HG02884 (cell line): ENCODE results near the gene IKZF2.

ENCODE experiments used
- ATAC-seq: cut with Tn5 transposase; IDR thresholded peaks from one replicate; pipeline ENCODE4 v1.9.1; 2021; ENCODE audit warnings: mild to moderate bottlenecking, moderate library complexity; ENCODE audit not compliant: unreplicated experiment

The IKZF2 gene

GRCh38 chr2:213010106-213010779 lies 141.2 kb downstream of the IKZF2 start:
- peak; percentile 68 for ATAC-seq

- no peak for ATAC-seq
These were observed 144.0 kb downstream of the IKZF2 start for GRCh38 chr2:213007290-213007838.

GRCh38 chr2:213004197-213004821 lies 147.1 kb downstream of the IKZF2 start:
- no peak for ATAC-seq

- peak; percentile 39 for ATAC-seq
These were observed 149.0 kb downstream of the IKZF2 start for GRCh38 chr2:213002383-213002782.

- no peak for ATAC-seq
These were observed 150.0 kb downstream of the IKZF2 start for GRCh38 chr2:213001297-213001910.

- no peak for ATAC-seq
These were observed 152.6 kb downstream of the IKZF2 start for GRCh38 chr2:212998626-212999359.

GRCh38 chr2:212997526-212998020 lies 153.8 kb downstream of the IKZF2 start:
- no peak for ATAC-seq

- ATAC-seq: no peak
These were observed 155.5 kb downstream of the IKZF2 start for GRCh38 chr2:212995920-212996319.

GRCh38 chr2:212994976-212995375 lies 156.4 kb downstream of the IKZF2 start:
- ATAC-seq: no peak

- peak; percentile 84 for ATAC-seq
These were observed 160.3 kb downstream of the IKZF2 start for GRCh38 chr2:212991120-212991519.

GRCh38 chr2:212990697-212991096 lies 160.7 kb downstream of the IKZF2 start:
- peak; percentile 65 for ATAC-seq

GRCh38 chr2:212987492-212987891 lies 163.9 kb downstream of the IKZF2 start:
- ATAC-seq: no peak

- no peak for ATAC-seq
These were observed 167.3 kb downstream of the IKZF2 start for GRCh38 chr2:212984129-212984528.

GRCh38 chr2:212979799-212980198 lies 171.6 kb downstream of the IKZF2 start:
- no peak for ATAC-seq

- ATAC-seq: no peak
These were observed 172.3 kb downstream of the IKZF2 start for GRCh38 chr2:212979046-212979612.

- no peak for ATAC-seq
These were observed 174.3 kb downstream of the IKZF2 start for GRCh38 chr2:212977152-212977551.

- no peak for ATAC-seq
These were observed 176.1 kb downstream of the IKZF2 start for GRCh38 chr2:212975333-212975732.

GRCh38 chr2:212974692-212975091 lies 176.7 kb downstream of the IKZF2 start:
- no peak for ATAC-seq

- ATAC-seq: no peak
These were observed 178.1 kb downstream of the IKZF2 start for GRCh38 chr2:212973347-212973746.

- ATAC-seq: no peak
These were observed 181.3 kb downstream of the IKZF2 start for GRCh38 chr2:212970132-212970531.
